Activated CD8-positive, alpha-beta memory T cell treated with anti-CD3 and anti-CD28 coated beads for 1 hour (primary cell): ENCODE measurements around the gene TAS2R39.

ENCODE experiments used
- DNase-seq, 2 donors: peaks; one replicate each; pipeline ENCODE4 v3.0.0-alpha.2; 2020; ENCODE audit warnings: low read depth in 1 of 2; ENCODE audit errors: extremely low read depth in 1 of 2

The TAS2R39 gene

DNA sequence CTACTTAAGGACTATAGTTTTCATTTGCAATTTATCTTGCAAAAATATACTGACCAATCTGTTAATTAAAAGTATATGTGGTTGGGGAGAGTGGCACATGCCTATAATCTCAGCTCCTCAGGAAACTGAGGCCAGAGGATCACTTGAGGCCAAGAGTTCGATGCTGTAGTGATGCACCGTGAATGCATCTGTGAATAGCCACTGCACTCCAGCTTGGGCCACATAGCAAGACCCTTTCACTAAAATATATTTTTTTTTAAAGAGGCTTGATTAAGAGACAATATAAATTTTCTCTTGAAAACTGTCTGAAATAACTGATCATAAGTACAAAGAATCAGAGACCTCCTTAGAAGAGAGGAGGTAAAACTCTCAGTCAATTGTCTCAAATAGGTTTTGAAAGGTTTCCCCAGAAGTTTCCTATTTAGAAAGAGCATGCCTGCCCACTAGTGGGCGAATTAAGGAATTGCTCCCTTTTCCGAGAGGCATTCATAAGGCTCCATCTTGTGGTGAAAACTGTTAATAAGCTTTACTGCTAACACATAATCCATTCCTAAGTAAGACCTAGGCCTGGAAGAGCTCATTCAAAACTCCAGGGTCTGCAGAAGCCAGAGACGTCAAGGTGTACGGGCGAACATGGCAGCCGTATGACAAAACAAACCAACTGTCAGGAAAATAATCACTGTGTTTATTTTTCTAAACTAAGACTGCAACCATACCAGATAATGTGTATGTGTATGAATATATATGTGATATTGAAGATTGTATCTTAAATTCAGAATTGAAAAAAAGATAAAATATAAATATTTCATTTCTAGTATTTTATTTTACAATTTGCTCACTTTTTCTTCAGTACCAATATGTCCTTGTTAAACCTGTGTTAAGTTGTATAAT lies 31.8 kb downstream of the TAS2R39 start:
- DNase-seq, result peak; percentile 11 to 18

DNA sequence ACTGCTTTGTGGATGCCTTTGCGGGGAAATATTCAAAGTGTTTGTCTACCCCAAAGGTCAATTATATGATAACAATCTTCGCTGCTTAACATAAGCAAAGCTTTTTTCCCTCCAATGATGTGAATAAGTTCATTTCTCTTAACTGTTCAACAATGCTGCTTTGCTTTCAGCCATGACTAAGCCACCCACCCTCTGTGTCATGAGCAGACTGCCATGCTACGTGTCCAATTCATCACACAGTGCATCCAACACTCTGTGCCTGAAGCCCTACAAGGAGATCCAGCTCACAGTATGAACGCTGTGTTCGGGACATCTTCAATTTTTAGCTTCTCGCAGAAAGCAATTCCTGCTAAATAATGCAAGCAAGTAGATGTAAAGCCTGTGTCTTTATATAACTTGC lies 32.9 kb downstream of the TAS2R39 start:
- DNase-seq, result no peak

DNA sequence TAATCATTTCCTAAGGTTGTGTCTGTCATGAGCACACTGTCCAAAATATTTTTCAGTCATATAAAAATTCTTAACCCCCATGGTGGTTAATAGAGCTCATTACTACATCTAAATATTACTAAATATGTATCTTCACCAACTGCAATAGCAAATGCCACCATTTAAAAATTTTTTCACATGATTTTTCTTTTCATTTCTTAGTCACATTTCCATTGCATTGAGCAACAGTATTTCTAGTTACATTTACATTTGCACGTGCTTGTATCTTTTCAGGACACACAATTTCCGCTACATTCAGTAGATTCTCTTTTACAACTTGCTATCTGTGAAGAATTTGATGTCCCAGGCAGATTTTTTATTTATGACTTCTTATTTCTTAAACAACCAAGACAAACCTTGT lies 33.5 kb downstream of the TAS2R39 start:
- DNase-seq, result no peak

DNA sequence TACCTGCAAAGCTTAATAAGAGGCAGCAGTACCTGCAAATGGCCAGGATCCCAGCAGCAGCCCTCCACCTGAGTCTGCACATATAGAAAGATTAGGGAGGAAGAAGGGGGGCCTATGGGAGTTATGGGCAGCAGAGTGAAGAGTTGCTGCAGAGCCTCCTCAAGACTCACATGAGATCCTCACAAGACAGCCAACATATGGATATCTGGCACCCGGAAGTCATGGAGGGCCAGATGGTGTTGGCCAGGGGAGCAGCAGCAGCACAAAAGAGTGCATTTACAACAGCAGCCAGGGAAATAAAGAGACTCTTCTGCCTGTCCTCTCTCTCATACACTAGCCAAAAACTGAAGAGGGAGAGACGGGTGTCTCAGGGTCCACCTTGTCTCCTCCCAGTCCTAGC lies 34.6 kb downstream of the TAS2R39 start:
- DNase-seq, result no peak

DNA sequence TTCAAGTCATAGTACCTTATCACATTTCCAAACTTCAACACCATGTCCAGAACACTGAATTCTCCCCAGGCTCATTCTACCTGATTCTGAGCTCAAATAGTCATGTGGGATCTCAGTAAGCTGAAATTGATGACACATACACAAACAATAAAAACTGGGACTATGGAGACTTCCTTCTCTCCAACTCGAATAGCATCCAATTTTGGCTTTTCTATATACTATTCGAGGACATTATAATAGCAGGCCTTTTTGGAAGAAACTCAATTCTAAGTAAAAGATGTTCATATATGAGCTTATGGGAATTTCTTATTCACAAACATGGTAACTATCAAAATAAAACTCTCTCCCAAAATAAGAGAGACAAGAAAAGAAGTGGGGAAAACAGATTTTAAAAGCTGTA lies 38.1 kb downstream of the TAS2R39 start:
- no peak for DNase-seq

GRCh38 chr7:143221737-143222136 lies 38.5 kb downstream of the TAS2R39 start, which contains the start of gene TAS2R40:
Gene TAS2R40 (plus strand): TSS chr7:143222037. CDS start chr7:143222079, 42 bp downstream.
- no peak for DNase-seq

DNA sequence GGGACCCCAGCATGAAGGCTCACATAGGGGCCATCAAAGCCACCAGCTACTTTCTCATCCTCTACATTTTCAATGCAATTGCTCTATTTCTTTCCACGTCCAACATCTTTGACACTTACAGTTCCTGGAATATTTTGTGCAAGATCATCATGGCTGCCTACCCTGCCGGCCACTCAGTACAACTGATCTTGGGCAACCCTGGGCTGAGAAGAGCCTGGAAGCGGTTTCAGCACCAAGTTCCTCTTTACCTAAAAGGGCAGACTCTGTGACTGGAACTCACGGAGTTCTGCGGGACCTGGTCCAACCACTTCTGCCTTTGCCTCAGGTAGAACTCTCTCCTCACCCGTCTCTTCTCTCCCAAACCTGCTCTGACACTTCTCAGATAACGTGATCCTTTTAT lies 39.6 kb downstream of the TAS2R39 start:
- DNase-seq, result no peak

DNA sequence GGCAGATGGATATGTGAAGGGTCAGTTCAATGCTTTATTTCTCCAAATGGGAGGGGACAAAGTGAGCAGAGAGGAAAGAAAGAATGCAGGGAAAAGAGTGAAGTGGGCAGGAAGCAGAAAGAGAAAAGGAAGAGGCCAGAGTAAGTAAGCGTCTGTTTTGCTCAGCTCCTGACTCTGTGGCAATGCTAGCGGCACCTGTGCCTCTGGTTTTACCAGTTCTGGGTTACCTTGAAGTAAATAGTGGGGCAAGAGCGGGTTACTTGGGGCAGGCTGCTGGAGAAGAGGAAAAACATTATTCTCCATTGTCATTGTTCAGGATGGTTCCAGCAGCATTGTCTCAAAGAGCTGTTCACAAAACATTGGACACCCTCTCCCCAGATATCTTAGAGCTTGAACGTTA lies 40.6 kb downstream of the TAS2R39 start:
- no peak for DNase-seq

GRCh38 chr7:143225047-143225446 lies 41.8 kb downstream of the TAS2R39 start:
- no peak for DNase-seq

- DNase-seq, result no peak
Measured at GRCh38 chr7:143227806-143228205, 44.6 kb downstream of the TAS2R39 start.

DNA sequence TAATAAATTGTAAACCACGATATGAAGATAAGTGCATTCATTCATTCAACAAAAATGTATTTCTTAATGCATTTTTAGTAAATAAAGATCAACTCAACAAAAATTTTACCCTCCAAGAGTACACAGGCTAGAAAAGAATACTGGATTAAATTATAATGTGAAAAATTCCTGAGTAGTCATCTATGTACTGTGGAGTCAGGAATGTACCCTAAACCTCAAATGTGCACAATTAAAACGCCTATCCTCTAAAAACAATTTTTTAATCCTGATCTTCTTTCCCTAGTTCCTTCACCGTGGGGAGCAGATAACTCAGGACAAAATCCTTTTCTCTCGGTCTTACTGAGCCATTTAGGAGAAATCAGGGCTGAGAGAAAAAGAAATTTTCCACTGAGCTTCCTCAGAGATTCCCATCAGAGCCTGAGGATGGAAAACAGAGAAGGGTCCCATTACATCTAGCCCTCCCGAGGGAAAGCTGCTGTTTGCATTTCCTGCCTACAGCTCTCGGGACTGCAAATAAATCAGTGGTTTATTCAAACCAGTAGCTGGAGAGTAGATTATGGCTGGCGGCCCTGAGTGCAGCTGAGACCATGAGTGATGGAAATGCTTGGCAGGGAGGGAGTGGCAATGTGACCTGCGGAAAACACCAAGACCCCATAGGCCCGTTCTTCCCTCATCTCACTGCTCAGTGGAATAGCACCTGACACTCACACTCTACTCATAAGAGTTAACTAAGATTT lies 46.0 kb downstream of the TAS2R39 start:
- DNase-seq, result no peak

- no peak for DNase-seq
Measured at GRCh38 chr7:143230602-143231457, 47.6 kb downstream of the TAS2R39 start.
